NCI-H460 (cell line): ENCODE measurements around the gene DPH7. TPM values are rescaled to one million over a fixed set of nuclear protein-coding genes. Genes with fewer than 3 reads are reported as not detected.

Source experiments
- total RNA-seq: library from RNA; depleted of rRNA; stranded (reverse); fragments of >200 nt; shearing (Covaris generic); gene quantifications from 2 replicates; pipeline ENCODE4 v1.2.3, GENCODE V29; 2014; rRNA removed

The DPH7 gene
- total RNA-seq, 1 experiment from 2014 or later, result 29.9 TPM

Other genes with a start within 250 kb of the DPH7 start
- gene EXD3, start 155.8 kb downstream of the DPH7 start, total RNA-seq, result 8.4 and 12.8 TPM in 2 replicates
- gene NOXA1, start 155.5 kb downstream of the DPH7 start, total RNA-seq, result 0.92 and 2.0 TPM in 2 replicates
- gene ENTPD8, start 137.6 kb downstream of the DPH7 start, total RNA-seq, result not detected in 2 replicates
- 34.9 and 36.8 TPM in 2 replicates for gene NSMF, start 119.6 kb downstream of the DPH7 start, total RNA-seq
- gene PNPLA7, start 28.5 kb downstream of the DPH7 start, total RNA-seq, result 0.10 and 0.26 TPM in 2 replicates
- gene MRPL41, start 27.0 kb downstream of the DPH7 start, total RNA-seq, result 52.1 and 57.5 TPM in 2 replicates
- 23.9 and 24.1 TPM in 2 replicates for gene ZMYND19, start 11.6 kb upstream of the DPH7 start, total RNA-seq
- gene ARRDC1, start 26.8 kb upstream of the DPH7 start, total RNA-seq, result 26.6 and 32.6 TPM in 2 replicates
- 33.8 and 44.7 TPM in 2 replicates for gene EHMT1, start 40.1 kb upstream of the DPH7 start, total RNA-seq